GM18505 (cell line): ENCODE measurements around the gene MFGE8.

Experiments used
- ATAC-seq: cut with Tn5 transposase; IDR thresholded peaks from one replicate; pipeline ENCODE4 v1.9.1; 2021; ENCODE audit not compliant: unreplicated experiment
- POLR2A ChIP-seq: IDR thresholded peaks from 4 replicates; pipeline ENCODE4 v1.6.1; 2011; ENCODE audit warnings: borderline replicate concordance; ENCODE audit not compliant: insufficient read depth, insufficient read length; ENCODE audit errors: extremely low read depth

Gene MFGE8

GRCh38 chr15:88880944-88881740 is 32.0 kb downstream of the MFGE8 start:
- no peak for ATAC-seq
- no peak for TF ChIP-seq POLR2A

DNA sequence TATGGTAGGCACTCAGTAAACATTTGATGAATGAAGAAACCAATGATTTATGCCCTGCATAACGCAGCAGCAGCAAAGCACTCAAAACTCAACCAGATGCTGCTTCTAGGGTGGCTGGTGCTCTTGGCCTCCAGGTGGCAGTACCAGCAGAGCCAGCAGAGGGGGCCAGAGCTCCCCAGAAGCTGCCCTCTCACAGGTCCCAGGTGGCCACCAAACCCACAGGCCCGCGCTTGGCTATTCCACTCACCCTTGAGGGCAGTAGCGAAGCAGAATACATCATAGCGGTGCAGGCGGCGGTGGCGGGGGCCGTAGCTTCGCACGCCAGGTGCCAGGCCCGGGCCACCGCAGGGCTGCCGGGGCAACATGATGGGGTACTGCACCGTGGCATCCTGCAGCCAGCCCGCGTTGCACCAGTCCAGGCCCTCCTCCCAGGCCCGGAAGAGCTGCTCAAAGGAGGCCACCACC is 34.4 kb downstream of the MFGE8 start:
- ATAC-seq, result no peak
- no peak for TF ChIP-seq POLR2A

DNA sequence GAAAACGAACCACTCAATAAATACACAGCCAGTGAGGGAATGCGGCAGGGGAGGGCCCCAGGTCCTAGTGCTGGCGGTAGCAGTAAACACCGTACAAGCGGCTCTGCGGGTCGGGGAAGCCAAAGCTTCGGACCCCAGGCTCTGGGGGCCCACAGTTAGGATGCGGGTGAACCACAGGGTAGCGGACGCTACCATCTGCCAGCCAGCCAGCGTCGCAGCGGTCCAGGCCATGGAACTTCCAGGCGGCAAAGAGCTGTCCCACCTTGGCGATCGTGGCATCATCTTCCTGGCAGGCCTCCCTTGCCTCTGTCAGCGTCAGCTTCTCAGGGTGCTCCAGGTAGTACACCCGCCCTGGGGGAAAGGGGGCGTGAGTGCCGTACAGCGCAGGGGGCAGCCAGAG is 35.3 kb downstream of the MFGE8 start:
- TF ChIP-seq POLR2A, result no peak
- no peak for ATAC-seq

- TF ChIP-seq POLR2A, result no peak
- no peak for ATAC-seq
These were observed 35.8 kb downstream of the MFGE8 start for GRCh38 chr15:88877415-88877814.

DNA sequence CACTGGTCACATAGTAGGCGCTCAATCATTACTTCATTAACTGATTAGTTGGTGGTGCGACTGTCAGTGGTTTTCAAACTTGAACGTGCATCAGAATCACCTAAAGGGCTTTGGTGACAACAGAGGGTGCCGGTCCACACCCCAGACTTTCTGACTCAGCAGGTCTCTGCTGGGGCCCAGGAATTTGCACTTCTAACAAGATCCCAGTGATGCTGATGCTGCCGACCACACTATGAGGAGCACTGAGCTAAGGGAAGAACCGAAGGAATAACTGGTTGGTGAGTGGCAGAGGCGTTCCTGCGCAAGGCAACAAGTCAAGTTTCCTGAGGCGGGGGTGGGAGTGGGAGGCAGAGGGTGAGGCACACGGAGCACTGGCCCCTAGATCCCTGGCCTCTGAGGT is 36.6 kb downstream of the MFGE8 start:
- ATAC-seq, result no peak
- TF ChIP-seq POLR2A, result no peak

- no peak for TF ChIP-seq POLR2A
- no peak for ATAC-seq
These were observed 38.5 kb downstream of the MFGE8 start for GRCh38 chr15:88874684-88875083.

GRCh38 chr15:88874275-88874674 is 38.9 kb downstream of the MFGE8 start:
- no peak for ATAC-seq
- no peak for TF ChIP-seq POLR2A

GRCh38 chr15:88873786-88874185 is 39.4 kb downstream of the MFGE8 start:
- no peak for TF ChIP-seq POLR2A
- no peak for ATAC-seq

- TF ChIP-seq POLR2A, result no peak
- ATAC-seq, result no peak
These were observed 40.5 kb downstream of the MFGE8 start for GRCh38 chr15:88872706-88873105.

GRCh38 chr15:88872106-88872505 is 41.1 kb downstream of the MFGE8 start:
- TF ChIP-seq POLR2A, result no peak
- no peak for ATAC-seq

DNA sequence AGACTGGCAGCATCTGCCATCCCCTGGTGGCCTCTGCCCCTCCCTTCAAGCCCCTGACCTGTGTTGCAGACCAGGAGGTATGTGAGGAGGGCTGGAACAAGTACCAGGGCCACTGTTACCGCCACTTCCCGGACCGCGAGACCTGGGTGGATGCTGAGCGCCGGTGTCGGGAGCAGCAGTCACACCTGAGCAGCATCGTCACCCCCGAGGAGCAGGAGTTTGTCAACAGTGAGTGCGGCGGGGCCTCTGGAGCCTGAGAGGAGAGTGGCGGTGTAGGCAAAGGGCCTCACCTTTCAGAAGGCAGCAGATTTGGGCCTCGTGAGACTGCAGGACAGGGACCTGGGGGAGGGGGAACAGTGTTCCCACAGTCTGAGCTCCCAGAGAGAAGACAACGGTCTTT is 41.9 kb downstream of the MFGE8 start:
- no peak for ATAC-seq
- TF ChIP-seq POLR2A, result no peak

- TF ChIP-seq POLR2A, result no peak
- no peak for ATAC-seq
These were observed 46.8 kb downstream of the MFGE8 start for GRCh38 chr15:88866295-88866881.

DNA sequence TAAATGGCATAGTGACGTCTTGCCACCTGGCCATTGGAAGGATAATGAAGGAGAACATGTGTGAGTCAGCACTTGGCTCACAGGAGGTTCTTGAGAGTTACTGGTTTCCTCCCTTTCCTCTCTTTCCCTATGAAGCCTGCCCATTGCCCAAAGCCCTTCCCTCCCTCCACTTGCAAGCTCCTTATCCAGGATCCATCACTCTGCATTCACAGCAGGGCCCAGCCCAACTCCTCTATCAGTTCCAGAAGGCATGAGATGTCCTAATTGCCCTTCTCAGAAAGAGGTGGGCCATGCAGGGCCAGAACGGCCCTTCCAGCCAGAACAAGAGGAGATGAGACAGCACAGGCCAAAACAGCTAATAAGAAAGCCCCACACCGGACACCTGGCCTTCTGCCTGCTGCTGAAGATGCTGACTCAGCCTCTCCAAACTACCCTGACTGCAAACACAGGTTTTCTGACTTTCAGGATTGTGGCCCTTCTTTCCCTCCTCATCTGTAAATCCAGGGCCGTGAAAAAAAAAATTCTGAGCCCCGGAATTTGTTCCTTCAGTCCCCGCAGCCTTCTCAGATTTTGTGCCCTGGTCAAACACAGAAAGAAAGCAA is 47.6 kb downstream of the MFGE8 start:
- no peak for ATAC-seq
- TF ChIP-seq POLR2A, result no peak
